PFSK-1 (cell line): ENCODE data around the gene CEP128.

Experiments
- FOXP2 ChIP-seq: optimal IDR thresholded peaks from 2 replicates; pipeline ENCODE3; 2011; ENCODE audit warnings: borderline replicate concordance, control low read depth, inconsistent platforms; ENCODE audit not compliant: insufficient read depth; ENCODE audit errors: extremely low read length, extremely low read depth
- POLR2AphosphoS5 ChIP-seq: IDR thresholded peaks from 2 replicates; pipeline ENCODE4 v1.6.1; 2012; ENCODE audit warnings: low read depth, mild to moderate bottlenecking, control low read depth, low read length, moderate library complexity
- SIN3A ChIP-seq: IDR thresholded peaks from 2 replicates; pipeline ENCODE4 v1.6.1; 2012; ENCODE audit warnings: mild to moderate bottlenecking, low read length, moderate library complexity, borderline replicate concordance; ENCODE audit not compliant: insufficient read depth
- TAF1 ChIP-seq: IDR thresholded peaks from 2 replicates; pipeline ENCODE4 v1.6.1; 2012; ENCODE audit warnings: low read length, control low read depth, borderline replicate concordance; ENCODE audit not compliant: insufficient read depth

DNA sequence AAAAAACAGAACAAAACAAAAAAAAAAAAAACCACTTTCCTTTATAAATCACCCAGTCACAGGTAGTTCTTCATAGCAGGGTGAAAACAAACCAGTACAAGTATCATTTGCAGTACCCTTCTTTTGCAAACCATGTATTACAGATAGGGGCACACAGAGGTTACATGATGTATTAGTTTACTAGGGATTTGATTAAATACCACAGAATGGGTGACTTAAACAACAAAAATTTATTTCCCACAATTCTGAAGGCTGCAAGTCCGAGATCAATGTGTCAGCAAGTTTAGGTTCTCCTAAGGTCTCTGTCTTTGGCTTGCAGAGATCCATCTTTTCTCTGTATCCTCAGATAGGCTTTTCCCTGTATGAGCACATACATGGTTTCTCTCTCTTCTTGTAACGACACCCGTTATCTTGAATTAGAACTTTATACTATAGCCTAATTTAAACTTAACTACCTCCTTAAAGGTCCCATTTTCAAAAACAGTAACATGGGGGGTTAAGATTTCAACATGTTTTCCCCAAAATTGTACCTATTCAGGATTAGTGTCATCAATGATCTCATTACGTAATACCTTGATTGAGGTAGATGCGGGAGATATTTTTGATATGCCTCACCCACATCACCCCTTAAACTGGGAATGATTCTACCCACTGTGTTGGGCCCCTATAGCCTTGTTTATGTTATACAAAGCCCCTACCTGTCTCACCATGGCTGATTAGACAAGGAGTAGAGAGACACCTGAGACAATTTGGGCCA lies 3.5 kb upstream of the CEP128 start:
- TF ChIP-seq TAF1 (no peak), POLR2AphosphoS5 (no peak), SIN3A (no peak), FOXP2 (no peak)
